ENCODE results near the gene MYPOP.

MYPOP gene

DNA sequence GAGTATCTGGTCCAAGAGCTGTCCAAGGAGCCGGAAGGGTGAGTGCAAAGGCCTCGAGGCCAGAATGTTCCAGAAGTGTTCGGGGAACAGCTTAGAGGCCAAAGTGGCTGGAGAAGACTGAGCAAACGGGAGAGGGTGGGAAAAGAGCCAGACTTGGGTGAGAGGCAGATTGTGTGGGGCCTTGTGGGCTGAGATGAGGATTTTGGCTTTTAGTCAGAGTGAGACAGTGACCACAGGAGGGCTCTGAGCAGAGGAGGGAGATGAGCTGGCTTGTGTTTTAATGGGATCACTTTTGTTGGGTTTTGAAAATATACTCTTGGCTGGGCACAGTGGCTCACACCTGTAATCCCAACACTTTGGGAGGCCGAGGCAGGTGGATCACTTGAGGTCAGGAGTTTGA is 6.5 kb upstream of the MYPOP start:
- TF ChIP-seq TAF1 (IDR thresholded peaks at IDR 0.05; ENCODE audit: borderline replicate concordance, insufficient read depth, low read length) (no peak), POLR2AphosphoS5 (IDR thresholded peaks at IDR 0.05; ENCODE audit: low read depth, low read length) (no peak), FOXP2 (optimal IDR thresholded peaks at IDR 0.05; ENCODE audit: borderline replicate concordance, extremely low read depth, extremely low read length, insufficient read depth) (no peak), SIN3A (IDR thresholded peaks at IDR 0.05; ENCODE audit: borderline replicate concordance, insufficient read depth, low read length) (no peak)
- TF ChIP-seq, protein P1, sequence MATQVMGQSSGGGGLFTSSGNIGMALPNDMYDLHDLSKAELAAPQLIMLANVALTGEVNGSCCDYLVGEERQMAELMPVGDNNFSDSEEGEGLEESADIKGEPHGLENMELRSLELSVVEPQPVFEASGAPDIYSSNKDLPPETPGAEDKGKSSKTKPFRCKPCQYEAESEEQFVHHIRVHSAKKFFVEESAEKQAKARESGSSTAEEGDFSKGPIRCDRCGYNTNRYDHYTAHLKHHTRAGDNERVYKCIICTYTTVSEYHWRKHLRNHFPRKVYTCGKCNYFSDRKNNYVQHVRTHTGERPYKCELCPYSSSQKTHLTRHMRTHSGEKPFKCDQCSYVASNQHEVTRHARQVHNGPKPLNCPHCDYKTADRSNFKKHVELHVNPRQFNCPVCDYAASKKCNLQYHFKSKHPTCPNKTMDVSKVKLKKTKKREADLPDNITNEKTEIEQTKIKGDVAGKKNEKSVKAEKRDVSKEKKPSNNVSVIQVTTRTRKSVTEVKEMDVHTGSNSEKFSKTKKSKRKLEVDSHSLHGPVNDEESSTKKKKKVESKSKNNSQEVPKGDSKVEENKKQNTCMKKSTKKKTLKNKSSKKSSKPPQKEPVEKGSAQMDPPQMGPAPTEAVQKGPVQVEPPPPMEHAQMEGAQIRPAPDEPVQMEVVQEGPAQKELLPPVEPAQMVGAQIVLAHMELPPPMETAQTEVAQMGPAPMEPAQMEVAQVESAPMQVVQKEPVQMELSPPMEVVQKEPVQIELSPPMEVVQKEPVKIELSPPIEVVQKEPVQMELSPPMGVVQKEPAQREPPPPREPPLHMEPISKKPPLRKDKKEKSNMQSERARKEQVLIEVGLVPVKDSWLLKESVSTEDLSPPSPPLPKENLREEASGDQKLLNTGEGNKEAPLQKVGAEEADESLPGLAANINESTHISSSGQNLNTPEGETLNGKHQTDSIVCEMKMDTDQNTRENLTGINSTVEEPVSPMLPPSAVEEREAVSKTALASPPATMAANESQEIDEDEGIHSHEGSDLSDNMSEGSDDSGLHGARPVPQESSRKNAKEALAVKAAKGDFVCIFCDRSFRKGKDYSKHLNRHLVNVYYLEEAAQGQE (IDR thresholded peaks at IDR 0.05; ENCODE audit: insufficient read depth in 1 of 2, low read depth in 2 of 2, low read length in 2 of 2) = no peak

DNA sequence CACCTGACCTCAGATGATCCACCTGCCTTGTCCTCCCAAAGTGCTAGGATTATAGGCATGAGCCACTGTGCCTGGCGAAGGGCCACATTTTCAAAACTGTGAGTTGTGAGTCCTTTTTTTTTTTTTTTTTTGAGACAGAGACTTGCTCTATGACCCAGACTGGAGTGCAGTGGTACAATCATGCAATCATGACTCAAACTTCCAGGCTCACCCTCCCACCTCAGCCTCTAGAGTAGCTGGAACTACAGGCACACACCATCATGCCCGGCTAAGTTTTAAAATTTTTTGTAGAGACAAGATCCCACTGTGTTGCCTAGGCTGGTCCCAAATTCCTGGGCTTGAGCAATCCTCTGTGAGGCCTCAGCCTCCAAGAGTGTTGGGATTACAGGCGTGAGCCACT is 3.8 kb upstream of the MYPOP start:
- TF ChIP-seq TAF1 (IDR thresholded peaks at IDR 0.05; ENCODE audit: borderline replicate concordance, insufficient read depth, low read length) = no peak
- TF ChIP-seq, protein P1 (IDR thresholded peaks at IDR 0.05; ENCODE audit: insufficient read depth in 1 of 2, low read depth in 2 of 2, low read length in 2 of 2) = no peak

DNA sequence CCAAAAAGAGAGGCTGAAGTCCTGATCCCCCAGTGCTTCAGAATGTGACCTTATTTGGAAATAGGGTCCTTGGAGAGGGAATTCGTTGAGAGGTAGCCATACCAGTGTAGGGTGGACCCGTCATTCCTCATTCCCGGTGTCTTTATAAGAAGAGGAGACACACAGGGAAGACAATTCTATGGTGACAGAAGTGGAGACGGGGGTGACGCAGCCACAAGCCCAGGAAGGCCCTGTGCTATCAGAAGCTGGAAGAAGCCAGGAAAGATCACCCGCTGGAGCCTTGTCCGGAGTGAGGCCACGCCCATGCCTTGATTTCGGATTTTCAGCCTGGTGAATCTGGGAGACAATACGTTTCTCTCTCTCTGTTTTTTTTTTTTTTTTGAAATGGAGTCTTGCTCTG is 2.6 kb upstream of the MYPOP start:
- TF ChIP-seq POLR2AphosphoS5 (IDR thresholded peaks at IDR 0.05; ENCODE audit: low read depth, low read length) = no peak
- TF ChIP-seq FOXP2 (optimal IDR thresholded peaks at IDR 0.05; ENCODE audit: borderline replicate concordance, extremely low read depth, extremely low read length, insufficient read depth) = no peak
- TF ChIP-seq SIN3A (IDR thresholded peaks at IDR 0.05; ENCODE audit: borderline replicate concordance, insufficient read depth, low read length) = no peak
- no peak for TF ChIP-seq TAF1 (IDR thresholded peaks at IDR 0.05; ENCODE audit: borderline replicate concordance, insufficient read depth, low read length)

DNA sequence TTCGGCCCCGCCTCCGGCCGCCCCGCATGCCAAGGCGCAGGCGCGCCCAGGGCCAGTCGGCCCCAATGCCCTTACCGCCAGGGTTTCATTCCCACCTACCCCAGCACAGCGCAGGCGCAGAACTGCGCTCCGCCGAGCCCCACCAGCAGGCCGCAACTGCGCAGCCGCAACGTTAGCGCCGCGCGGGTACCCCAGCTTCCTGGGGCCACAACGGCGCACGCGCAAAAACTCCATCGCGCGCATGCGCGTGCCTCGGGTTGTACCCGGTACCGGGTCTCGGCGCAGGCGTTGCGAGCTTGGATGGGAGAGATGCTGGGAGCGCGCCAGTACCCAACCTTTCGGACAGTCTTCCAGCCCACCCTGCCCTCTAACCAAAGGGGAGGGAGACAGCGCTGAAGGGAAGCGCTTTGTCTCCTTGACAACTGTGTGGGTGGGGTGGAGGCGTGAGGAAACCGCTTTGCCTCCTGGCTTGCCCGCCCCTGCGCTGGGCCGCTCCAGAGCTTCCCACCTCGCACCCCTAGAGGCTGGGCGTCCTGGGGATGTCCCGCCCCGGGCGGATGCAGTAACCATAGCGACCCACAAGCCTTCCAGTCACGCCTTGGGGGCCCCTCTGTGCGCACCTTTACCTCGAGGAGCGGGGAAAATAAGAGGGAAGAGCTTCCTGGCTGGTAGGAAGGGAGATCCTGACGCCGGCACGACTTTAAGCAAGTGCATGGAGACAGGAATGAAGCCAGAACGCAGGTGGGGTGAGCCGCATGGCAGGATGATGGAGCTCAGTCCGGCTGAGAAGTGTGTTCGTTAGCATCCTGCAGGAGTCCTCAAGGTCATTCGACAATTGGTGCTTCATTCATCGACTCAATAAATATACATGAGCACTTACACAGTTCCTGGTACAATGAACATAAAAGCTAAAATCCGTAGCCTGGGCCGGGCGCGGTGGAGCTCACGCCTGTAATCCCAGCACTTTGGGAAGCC is 525 bp upstream of the MYPOP start:
- TF ChIP-seq FOXP2 (optimal IDR thresholded peaks at IDR 0.05; ENCODE audit: borderline replicate concordance, extremely low read depth, extremely low read length, insufficient read depth) (no peak), TAF1 (IDR thresholded peaks at IDR 0.05; ENCODE audit: borderline replicate concordance, insufficient read depth, low read length) (peak; percentile 42; the same call in 1 of the 2 replicates), POLR2AphosphoS5 (IDR thresholded peaks at IDR 0.05; ENCODE audit: low read depth, low read length) (peak; percentile 88)

DNA sequence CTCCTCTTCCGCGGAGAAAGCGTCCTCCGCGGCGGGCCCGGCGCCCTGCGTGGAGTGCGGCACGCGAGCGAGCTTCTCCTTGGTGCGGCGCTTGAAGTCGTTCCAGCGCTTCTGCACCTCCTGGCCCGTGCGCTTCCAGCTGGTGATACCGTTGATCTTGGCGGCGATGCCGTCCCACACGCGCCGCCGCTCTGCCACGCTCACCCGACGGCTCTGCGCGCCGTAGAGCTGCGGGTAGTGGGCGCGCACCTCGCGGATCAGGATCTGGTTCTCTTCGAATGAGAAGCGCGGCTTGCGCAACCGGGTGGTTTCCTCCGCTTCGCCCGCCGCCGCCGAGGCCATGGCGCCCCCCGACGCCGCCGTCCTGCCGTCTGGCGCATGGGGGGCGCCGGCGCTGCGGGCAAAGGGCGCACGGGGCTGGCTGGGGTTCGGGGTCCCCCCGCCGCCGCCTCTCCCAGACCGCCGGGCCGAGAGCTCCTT is 941 bp downstream of the MYPOP start:
- TF ChIP-seq, protein P1 (IDR thresholded peaks at IDR 0.05; ENCODE audit: insufficient read depth in 1 of 2, low read depth in 2 of 2, low read length in 2 of 2) = no peak
- no peak for TF ChIP-seq SIN3A (IDR thresholded peaks at IDR 0.05; ENCODE audit: borderline replicate concordance, insufficient read depth, low read length)

DNA sequence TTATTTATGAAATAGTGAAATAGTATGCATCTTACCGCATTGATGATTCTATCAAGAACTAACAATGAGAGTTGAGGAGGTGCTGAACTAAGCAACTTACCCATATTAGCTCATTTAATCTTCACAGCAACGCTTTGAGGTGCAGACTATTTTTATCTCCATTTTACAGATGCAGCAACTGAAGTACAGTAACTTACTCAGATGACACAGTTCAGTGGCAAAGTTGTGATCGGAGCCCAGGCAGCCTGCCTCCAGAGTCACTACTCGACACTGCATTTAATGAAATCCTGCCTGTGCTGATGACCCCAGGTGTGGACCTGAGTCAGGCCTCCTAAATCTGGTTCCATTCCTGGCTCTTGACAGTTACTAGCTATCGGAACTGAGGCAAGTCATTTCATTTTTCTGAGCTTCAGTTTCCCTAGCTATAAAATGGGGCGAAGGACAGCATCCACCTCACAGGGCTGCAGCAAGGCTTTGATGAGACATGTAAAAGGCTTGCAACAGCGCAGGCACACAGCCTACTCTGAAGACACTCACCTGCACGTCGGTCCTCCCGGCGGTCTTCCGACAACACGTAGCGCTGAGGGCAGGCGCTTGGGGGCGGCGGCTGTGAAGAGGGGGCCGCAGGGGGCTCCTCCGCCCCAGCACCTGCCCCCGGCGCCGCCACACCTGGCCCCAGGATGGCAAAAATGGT is 1.5 kb downstream of the MYPOP start:
- no peak for TF ChIP-seq POLR2AphosphoS5 (IDR thresholded peaks at IDR 0.05; ENCODE audit: low read depth, low read length)
- no peak for TF ChIP-seq TAF1 (IDR thresholded peaks at IDR 0.05; ENCODE audit: borderline replicate concordance, insufficient read depth, low read length)
- TF ChIP-seq FOXP2 (optimal IDR thresholded peaks at IDR 0.05; ENCODE audit: borderline replicate concordance, extremely low read depth, extremely low read length, insufficient read depth) = no peak
- TF ChIP-seq SIN3A (IDR thresholded peaks at IDR 0.05; ENCODE audit: borderline replicate concordance, insufficient read depth, low read length) = no peak
- TF ChIP-seq, protein P1 (IDR thresholded peaks at IDR 0.05; ENCODE audit: insufficient read depth in 1 of 2, low read depth in 2 of 2, low read length in 2 of 2) = no peak

All from PFSK-1 (cell line).